HG03025 (cell line): ENCODE data around the gene MRM1.

ENCODE experiments used
- ATAC-seq: cut with Tn5 transposase; IDR thresholded peaks from one replicate; pipeline ENCODE4 v1.9.1; 2021; ENCODE audit warnings: mild to moderate bottlenecking, moderate library complexity; ENCODE audit not compliant: unreplicated experiment, low FRiP score

Gene MRM1

GRCh38 chr17:36628576-36628975 lies 27.2 kb downstream of the MRM1 start:
- no peak for ATAC-seq

GRCh38 chr17:36629252-36629847 lies 28.0 kb downstream of the MRM1 start:
- ATAC-seq, result no peak

DNA sequence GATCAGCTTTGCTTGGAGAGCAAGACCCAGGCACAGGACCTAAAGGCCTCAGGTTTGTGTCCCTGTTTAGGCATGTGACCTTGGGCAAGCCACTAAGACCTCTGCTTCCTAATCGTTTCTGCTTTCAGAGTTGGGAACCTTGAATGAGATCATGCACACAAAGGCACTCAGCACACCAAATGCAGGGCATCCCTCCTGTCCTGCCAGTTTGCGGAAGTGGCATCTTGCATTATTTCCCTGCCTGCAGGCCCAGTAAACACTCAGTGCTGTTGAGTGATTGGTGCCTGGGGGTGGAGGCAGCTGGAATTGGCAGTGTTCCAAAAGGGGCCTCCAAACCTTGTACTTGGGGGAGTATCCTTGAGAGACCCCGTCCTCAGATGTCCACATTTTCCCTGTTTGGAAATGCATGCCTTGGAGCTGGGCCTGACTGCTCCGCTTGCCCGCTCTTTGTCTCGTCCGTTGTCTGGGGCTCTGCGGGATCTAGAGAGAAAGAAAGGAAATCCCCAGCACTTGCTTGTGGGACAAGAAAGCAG lies 28.7 kb downstream of the MRM1 start:
- ATAC-seq, result no peak

DNA sequence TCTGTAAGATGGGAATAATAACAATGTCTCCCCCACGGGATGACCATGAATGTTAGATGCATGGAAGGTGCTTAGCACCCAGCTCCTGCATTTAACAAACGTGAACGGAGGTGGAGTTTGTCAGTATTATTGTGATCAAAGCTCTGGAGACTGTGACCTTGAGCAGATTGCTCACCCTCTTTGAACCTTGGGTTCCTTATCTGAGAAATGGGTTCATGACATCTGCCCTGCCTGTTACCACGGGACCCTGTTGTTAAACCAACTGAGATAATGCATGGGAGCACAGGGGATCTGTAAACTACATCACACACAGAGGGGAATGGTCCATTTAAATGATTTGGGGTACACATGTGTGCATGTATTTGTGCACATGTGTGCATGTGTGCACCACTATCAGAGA lies 29.6 kb downstream of the MRM1 start:
- no peak for ATAC-seq

DNA sequence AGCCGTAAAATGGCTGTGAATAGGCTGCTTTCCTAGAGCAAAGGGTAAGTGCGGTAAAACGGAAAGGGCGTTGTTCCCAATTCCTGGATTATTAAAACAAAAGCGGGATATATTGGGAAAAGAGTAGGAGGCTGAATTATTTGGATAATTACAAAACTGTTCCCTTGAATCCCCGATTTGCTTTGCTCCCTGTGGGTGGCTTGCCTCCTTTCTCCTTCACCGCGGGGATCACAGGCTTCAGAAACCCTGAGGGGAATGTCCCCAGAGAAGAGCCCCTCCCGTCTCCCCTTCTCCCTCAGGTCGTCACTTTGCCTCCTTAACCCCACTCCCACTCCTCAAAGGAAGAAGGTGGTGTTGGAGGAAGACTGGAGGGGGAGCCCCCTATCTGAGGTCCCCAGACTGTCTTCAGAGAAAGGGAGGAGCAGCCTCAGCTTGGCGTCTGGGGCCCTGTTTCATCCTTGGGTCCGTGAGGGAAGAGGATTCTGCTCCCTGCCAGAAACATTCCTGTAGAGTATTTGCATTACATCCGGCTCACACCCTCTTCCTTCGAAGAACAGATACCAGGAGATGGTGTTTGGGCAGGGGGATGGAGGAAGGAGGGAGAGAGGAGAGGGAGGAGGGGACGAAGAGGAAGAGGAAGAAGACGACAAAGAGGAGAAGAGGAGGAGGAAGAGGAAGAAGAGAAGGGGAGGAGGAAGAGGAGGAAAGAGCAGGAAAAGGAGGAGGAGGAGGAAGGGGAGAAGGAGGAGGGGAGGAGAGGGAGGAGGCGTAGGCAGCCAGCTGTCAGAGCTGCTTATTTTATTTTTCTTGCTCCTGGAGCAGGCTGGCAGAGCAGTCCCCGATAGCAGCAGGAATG lies 31.8 kb downstream of the MRM1 start:
- ATAC-seq, result no peak

- no peak for ATAC-seq
These were observed 39.0 kb downstream of the MRM1 start for GRCh38 chr17:36640346-36640745.

DNA sequence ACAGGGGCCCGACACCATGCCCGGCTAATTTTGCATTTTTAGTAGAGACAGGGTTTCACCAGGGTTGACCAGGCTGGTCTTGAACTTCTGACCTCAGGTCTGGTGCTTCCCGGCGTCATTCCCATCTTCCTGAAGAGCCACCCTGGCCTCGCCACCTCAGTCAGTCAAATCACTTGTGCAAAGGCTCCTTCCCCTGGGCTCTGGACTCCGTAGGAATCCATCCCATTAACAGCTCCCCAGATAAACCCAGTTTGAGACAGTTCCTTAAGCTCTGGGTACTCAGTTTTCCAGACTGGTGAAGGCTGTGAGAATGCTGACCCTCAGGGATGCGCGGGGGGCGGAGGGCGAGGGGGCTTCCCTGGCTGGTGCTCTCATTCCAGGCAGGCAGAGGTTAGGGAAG lies 39.5 kb downstream of the MRM1 start:
- no peak for ATAC-seq

- ATAC-seq, result no peak
These were observed 40.0 kb downstream of the MRM1 start for GRCh38 chr17:36641331-36641876.

GRCh38 chr17:36641877-36642845 lies 40.8 kb downstream of the MRM1 start:
- ATAC-seq, result no peak

DNA sequence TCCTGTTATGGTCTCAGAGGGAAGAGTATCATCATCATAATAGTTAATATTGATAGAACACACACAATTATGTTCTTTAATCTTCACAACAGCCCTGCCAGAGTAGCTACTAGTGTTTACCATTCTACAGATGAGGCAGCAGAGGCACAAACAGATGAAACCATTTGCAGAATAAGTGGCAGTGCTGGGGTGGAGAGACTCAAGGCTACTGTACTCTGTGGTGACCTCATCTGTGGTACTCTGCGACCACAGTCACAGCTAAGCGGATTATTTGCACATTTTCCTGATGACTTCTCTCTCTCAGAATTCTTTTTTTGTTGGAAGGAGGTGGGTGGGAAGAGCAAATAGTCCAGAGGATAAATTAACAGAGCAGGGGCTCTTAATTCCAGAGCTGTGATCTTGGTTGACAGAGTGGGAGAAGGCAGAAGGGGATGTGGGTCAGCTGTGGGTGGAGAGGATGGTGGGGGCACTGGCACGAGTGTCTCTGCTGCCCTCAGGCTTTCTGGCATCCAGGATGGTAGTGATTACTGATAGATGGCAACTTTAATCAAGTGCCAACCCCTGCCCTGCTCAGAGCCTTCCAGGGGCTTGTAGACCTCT lies 41.8 kb downstream of the MRM1 start:
- no peak for ATAC-seq

DNA sequence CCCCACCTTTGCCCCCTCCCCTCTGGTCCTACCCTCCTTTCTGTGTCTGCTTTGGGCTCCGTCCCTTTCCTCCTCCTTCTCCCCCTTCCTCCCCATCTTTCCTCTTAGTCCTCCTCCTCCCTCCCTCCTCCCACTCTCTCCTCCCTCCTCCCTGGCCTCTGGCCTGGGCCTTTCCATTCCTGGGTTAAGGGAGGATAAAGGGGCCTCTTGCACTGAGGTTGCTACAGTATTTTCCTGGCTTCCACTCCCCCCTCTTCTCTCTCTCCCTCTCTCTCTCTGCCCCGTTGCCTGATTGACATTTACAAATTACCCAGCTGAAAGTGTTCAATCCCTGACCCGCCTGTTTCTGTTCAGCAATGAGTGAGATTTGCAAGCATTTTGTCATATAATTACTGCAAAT lies 44.0 kb downstream of the MRM1 start:
- no peak for ATAC-seq

- ATAC-seq, result no peak
These were observed 46.3 kb downstream of the MRM1 start for GRCh38 chr17:36647636-36648035.

DNA sequence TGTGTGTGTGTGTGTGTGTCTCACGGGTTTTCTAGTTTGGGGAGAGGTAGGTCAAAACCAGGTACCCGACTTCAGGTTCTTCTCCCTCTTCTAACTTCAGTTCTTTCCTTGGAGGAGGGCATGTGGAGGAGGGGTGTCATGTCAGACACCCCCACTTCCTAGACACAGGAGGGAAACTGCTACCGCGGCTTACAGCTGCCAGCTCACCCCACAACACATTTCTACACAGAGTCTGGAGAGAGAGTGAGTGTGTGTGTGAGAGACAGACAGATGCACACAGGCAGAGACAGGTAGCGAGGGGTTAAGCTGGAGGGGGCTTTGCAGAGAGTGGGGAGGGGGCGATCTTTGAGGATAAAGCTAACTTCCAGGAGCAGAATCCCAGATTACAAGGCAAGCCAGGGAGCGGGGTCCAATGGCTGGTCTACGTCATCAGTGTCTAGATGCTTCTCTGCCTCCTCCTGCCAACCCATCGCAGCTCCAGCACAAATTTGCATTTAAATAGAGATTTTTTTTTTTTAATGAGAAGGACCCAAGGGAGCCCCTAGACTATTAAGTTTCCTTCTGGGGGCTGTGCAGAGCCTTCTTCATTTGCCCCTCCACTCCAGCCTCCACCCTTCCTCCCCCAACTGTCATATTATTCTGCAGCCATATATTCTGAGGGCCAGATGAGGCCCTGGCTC lies 48.9 kb downstream of the MRM1 start:
- ATAC-seq, result no peak

DNA sequence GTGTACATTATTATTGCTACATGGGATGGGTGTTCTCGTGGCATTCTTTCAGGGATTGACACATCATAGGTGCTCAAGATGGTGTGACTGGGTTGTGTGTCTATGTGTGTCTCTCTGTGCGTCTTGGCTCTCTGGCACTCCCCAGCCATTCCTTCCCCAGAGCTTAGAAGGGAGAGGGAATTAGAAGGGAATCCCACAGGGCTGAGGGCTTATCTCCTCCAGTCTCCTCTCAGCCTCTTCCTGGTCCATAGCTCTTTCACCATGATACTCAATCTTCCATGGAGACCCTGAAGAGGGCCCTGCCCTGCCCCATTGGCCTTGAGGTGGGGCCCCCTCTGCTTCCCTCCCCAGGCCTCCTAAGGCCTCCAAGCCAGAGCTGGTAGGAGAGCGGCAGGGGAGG lies 52.0 kb downstream of the MRM1 start:
- no peak for ATAC-seq

DNA sequence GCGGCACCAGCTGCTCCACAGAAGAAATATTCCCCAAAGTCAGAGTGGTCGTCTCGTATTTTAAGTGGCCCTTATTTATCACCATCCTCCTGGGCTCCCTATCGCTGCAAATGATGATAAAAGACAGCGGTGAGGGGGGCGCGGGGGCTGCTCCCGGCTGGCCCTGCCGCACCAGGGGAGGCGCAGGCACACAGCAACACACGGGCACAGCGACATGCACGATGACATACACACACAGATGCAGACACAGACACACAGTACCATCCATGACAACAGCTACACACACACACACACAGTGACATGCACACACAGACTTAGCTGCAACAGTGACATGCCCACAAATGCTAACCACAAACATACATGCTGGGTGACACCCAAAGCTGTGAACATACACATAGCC lies 52.5 kb downstream of the MRM1 start:
- no peak for ATAC-seq

DNA sequence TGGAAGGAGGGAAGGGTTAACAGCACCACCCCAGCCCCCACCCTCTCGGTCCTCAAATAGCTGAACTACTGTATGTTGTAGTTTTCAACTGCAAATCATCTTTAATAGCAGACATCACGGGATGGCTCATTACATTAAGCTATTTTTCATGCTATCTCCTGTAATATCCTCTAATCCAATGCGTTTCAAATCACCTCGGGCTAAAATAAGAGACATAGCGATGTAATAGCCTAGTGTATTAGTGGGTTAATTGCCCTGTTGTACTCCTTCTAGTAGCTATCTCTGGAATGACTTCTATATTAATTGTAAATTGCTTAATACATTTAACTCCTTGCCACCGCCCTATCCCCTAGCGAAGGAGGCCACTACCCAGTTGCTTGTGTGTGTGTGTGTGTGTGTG lies 54.3 kb downstream of the MRM1 start:
- no peak for ATAC-seq

DNA sequence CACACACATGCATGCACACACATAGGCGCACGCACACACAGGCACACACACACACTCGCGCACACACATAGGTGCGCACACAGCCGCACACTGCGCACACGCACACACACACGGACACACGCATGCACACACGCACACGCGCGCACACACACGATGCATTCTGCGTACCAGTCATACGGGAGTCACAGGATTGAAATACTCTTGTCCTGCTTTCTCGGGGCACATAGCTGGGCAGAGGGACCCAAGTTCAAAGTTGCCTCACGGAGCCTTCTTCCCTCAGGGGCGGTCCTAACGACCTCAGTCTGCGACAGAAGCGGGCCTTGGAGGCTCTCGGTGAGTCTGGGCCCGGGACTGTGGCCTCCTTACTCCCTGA lies 56.0 kb downstream of the MRM1 start:
- no peak for ATAC-seq

DNA sequence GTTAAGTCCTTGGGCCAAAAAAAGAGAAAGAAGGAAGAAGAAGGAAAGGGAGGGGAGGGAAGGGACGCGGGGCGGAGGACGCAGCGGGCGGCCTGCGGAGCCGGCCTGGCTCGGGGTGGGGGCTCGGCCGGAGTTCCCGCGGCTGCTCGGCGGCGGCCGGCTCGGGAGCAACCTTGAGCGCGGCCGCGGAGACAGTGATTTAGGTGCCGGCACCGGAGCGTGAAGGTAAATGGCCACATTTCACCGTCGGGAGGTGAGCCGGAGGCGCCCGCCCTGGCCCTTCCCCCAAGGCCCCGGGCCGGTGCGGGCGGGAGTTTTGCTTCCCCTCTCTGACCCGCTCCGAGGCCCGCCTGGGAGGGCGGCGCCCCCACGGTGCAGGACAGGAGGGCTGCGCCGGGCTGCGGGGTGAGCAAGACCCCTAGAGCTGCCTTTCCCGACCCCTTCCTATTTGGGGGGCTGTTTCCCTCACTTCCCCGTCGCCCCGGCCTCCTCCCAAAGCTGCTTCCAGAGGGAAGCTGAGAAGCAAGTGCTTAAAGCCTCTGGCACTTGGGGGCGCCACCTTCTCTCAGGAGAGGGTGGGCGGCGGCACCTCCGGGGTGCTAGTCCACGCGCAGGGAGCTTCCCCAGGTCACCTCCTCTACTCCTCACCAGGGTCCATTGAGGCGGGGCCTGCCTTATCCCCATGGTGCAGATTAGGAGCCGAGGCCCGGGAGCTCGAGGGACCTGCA lies 56.5 kb downstream of the MRM1 start:
- ATAC-seq, result no peak
